AG04450 (cell line): ENCODE results near the gene ASIC3. TPM values are rescaled to one million over a fixed set of nuclear protein-coding genes. Genes with fewer than 3 reads are reported as not detected.

Source experiments
- CTCF ChIA-PET: fragments of 300-600, 350-600 bp; formaldehyde crosslinking; extraction: SDS; loops from one replicate; lab custom pipeline; 2022; ENCODE audit warnings: antibody characterized with exemption, inconsistent platforms; lab: Charles Lee
- POLR2A ChIA-PET: fragments of 350-600 bp; formaldehyde crosslinking; extraction: SDS; loops from one replicate; lab custom pipeline; 2021; ENCODE audit warnings: antibody characterized with exemption, inconsistent platforms; lab: Yijun Ruan, JAX
- DNase-seq: peaks from one replicate; pipeline ENCODE4 v3.0.0-alpha.2; 2011; ENCODE audit warnings: low read depth, low spot score
- H3K27ac ChIP-seq: one replicate; pipeline ENCODE4 v1.5.1; 2012; ENCODE audit warnings: low read depth, low read length, control low read depth
- H3K27me3 ChIP-seq: one replicate; pipeline ENCODE4 v1.6.0; 2012; ENCODE audit warnings: low read length; ENCODE audit not compliant: control insufficient read depth, insufficient read depth
- H3K4me3 ChIP-seq: 2 replicates; pipeline ENCODE4 v1.5.1; 2011; ENCODE audit warnings: mild to moderate bottlenecking, low read depth, low read length, control low read depth
- H3K9me3 ChIP-seq: 2 replicates; pipeline ENCODE4 v1.5.1; 2012; ENCODE audit warnings: low read length; ENCODE audit not compliant: control insufficient read depth, insufficient read depth
- polyA plus RNA-seq: library from polyadenylated mRNA; depleted of rRNA; stranded (reverse); fragments of >200 nt; gene quantifications from 2 replicates; pipeline ENCODE4 v1.2.3, GENCODE V29; 2011
- TF ChIP-seq, protein P1 (sequence below): IDR thresholded peaks from 2 replicates; pipeline ENCODE4 v1.5.1; 2011; ENCODE audit warnings: low read depth, low read length, control low read depth, inconsistent platforms

ASIC3 gene
- polyA plus RNA-seq, 1 experiment: 0.07 TPM

DNA sequence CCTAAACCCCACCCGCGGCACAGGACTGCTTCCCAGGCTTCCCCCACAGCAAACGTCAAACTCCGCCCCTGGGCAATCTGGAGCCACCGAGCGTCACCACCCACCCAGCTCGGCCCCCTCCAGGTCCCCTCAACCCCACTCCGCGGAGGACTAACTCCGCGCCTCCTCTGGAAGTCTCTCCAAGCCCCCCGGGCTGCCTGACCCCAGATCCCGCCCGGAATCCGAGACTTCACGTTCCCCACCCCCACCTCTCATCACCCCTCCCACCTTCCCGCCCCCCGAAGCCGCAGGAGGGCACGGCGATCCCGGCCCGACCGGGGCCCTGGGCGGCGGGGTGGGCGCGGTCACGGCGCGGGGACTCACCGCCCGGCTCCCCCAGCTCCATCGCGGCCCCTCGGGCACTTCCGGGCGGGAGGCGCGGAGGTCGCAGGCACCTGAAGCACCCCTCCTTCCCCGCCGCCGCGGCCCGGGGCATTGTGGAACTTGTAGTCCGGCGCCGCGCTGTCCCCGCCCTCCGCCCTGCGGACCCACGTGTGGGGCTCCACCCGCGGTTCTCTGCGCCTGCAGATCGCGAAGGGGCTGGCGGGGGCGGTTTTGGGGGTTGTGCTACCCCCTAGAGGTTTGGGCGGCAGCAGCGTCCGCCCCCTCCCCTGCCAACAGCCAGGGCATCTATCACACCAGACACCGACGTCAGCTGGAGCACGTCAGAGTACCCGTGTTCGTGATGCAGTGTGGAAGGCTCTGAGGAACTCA lies 34.9 kb downstream of the ASIC3 start, which contains the start of gene TMUB1:
TSS of gene TMUB1 (minus strand) at position 423 of the 753 bp plus-strand sequence. CDS start 930 bp downstream, outside the sequence.
- H3K4me3 ChIP-seq: peak within 1 kb of the TSS; percentile 74
- DNase-seq: no peak
- peaks cover 3% of the 10 kb centered on the region; the same call in 1 of the 2 replicates for H3K9me3 ChIP-seq
- no peak within 1 kb of the TSS for H3K27ac ChIP-seq
- TF ChIP-seq, protein P1, sequence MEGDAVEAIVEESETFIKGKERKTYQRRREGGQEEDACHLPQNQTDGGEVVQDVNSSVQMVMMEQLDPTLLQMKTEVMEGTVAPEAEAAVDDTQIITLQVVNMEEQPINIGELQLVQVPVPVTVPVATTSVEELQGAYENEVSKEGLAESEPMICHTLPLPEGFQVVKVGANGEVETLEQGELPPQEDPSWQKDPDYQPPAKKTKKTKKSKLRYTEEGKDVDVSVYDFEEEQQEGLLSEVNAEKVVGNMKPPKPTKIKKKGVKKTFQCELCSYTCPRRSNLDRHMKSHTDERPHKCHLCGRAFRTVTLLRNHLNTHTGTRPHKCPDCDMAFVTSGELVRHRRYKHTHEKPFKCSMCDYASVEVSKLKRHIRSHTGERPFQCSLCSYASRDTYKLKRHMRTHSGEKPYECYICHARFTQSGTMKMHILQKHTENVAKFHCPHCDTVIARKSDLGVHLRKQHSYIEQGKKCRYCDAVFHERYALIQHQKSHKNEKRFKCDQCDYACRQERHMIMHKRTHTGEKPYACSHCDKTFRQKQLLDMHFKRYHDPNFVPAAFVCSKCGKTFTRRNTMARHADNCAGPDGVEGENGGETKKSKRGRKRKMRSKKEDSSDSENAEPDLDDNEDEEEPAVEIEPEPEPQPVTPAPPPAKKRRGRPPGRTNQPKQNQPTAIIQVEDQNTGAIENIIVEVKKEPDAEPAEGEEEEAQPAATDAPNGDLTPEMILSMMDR: no peak
- CTCF ChIA-PET: interaction anchor here (1.3 kb wide), 1 partner anchor 27 kb away, joined by 3 read pairs; no protein-coding TSS in a partner anchor
- H3K27me3 ChIP-seq: no peaks in the 10 kb centered on the region
- POLR2A ChIA-PET: no interaction called here

DNA sequence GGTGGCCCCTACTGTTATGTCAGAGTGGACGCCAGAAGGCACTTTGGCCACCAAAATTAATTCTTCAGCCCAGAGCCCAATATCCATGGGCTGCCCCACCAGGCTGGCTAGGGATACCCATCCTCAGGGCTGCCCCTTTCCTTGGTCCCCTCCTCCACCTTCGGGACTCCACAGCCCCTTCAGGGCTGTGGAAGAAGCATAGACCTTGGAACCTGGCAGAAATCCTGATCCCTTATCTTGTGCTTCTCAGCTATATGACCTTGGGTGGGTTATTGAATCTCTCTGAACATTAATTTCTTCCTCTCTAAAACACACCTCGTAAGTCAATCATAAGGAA lies 35.5 kb downstream of the ASIC3 start:
- Histone ChIP-seq H3K9me3 (peaks cover 3% of the 10 kb centered on the region; the same call in 1 of the 2 replicates), H3K4me3 (peak overlapping the region; percentile 74), H3K27ac (no peak overlapping the region), H3K27me3 (no peaks in the 10 kb centered on the region)
- no peak for DNase-seq
- POLR2A ChIA-PET: no interaction called here
- TF ChIP-seq, protein P1: no peak
- CTCF ChIA-PET: no interaction called here

DNA sequence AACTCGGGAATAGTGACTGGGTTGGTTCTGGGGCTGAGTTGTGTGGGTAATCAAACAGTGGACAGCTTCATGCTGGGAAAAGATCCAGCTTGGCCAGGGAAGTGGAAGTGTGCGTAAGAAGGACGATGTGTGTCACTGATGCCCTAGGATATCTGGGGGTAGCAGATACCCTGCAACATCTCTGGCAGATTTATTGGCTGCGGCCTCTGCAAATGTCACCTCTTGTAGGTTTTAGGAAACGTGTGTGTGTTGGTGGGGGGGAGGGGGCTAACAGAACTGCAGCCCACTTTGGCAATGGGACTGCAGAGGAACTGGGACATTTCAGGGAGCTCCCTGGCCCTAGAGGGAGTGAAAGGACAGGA lies 37.0 kb downstream of the ASIC3 start:
- DNase-seq: no peak
- ChIA-PET CTCF (interaction anchor here (1.2 to 8.9 kb wide), 4 partner anchors 25 to 67 kb away, joined by 3 to 86 read pairs (median 4); no protein-coding TSS in a partner anchor), POLR2A (interaction anchor here (0.6 to 1.3 kb wide), 4 partner anchors 22 to 28 kb away, joined by 3 to 4 read pairs (median 4); no protein-coding TSS in a partner anchor)
- TF ChIP-seq, protein P1: no peak
- no peaks in the 10 kb centered on the region for H3K27me3 ChIP-seq
- no peak overlapping the region for H3K27ac ChIP-seq
- peak overlapping the region; percentile 66 for H3K4me3 ChIP-seq
- peaks cover under 1% of the 10 kb centered on the region; the same call in 1 of the 2 replicates for H3K9me3 ChIP-seq

DNA sequence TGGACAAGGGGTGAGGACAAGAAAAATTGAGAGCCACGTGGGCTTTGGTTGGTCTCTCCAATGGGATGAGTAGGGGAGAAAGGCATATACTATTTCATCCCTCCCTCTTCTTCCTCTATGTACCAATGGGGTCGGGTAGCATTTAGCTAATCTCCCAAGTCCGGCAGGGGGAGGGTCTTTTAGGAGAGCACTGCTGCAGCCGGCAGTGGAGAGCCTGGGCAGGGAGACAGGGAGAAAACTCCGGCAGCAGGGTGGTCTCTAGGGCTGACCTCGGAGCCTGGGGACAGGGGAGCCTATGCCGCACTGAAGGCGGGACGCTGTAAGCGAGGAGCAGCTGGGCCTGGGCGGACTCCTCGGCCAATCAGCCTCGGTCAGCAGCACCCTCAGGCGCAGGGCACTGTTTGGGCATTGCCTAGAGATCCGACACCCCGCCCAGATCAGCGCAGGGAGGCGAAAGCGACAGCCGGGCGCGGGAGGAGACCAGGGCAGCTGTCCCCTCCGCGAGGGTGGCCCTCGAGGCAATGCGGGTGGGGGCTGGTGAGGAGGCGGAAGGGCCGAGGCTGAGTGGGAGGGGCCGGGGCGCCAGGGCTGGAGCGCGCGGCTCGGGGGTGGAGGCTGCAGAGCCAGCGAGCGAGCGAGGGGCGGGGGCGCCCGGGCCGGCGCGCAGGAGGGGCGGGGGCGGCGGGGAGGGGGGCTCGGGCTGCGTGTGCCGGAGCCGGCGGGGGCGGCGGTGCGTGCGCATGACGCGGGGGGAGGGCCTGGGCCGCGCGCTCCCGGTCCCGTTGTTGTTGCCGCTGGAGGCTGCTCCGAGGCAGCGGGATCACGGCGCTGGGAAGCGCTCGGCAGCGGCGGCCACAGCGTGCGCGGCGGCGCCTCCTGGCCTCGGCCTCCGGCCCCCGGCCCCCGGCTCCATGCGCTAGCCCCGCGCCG lies 37.6 kb downstream of the ASIC3 start, which contains the start of gene AGAP3:
TSS of gene AGAP3 (plus strand) at position 785 of the 930 bp plus-strand sequence. CDS start 267 bp downstream, outside the sequence.
- TF ChIP-seq, protein P1: no peak

More for the DNA sequence above, 37.6 kb downstream of the ASIC3 start, which contains the start of gene AGAP3:
- Histone ChIP-seq H3K9me3 (no peaks in the 10 kb centered on the region; the same call in 1 of the 2 replicates), H3K4me3 (peak within 1 kb of the TSS; percentile 77), H3K27me3 (no peaks in the 10 kb centered on the region), H3K27ac (peak within 1 kb of the TSS; percentile 75)
- POLR2A ChIA-PET: interaction anchor here (0.6 to 1.3 kb wide), 4 partner anchors 23 to 28 kb away, joined by 3 to 4 read pairs (median 4); no protein-coding TSS in a partner anchor
- CTCF ChIA-PET: interaction anchor here (1.2 to 8.9 kb wide), 4 partner anchors 25 to 68 kb away, joined by 3 to 86 read pairs (median 4); no protein-coding TSS in a partner anchor
- no peak for DNase-seq
